DND-41 (cell line): ENCODE measurements around the gene TTYH2.

ENCODE experiments used
- ATAC-seq: fragments of 200-7000 bp; cut with Tn5 transposase; 3 replicates; pipeline ENCODE4 v1.9.1; 2021; ENCODE audit warnings: low read depth; ENCODE audit not compliant: insufficient read depth
- DNase-seq: peaks from one replicate; pipeline ENCODE4 v3.0.0-alpha.2; 2020
- H2AFZ ChIP-seq: 2 replicates; pipeline ENCODE4 v1.6.0; 2012; ENCODE audit warnings: low read depth, low read length
- H3K27ac ChIP-seq: 2 replicates; pipeline ENCODE4 v1.5.1; 2012; ENCODE audit warnings: low read length, inconsistent platforms
- H3K27me3 ChIP-seq: fragments of 200-600 bp; sonication (generic); 2 replicates; pipeline ENCODE4 v1.6.0; 2012; ENCODE audit warnings: low read length, mild to moderate bottlenecking, inconsistent platforms; ENCODE audit not compliant: insufficient read depth, poor library complexity
- H3K36me3 ChIP-seq: 2 replicates; pipeline ENCODE4 v1.5.1; 2012; ENCODE audit warnings: low read length, inconsistent platforms; ENCODE audit not compliant: insufficient read depth
- H3K4me1 ChIP-seq: 2 replicates; pipeline ENCODE4 v1.5.1; 2012; ENCODE audit warnings: mild to moderate bottlenecking, low read length; ENCODE audit not compliant: insufficient read depth
- H3K4me2 ChIP-seq: 2 replicates; pipeline ENCODE4 v1.6.0; 2012; ENCODE audit warnings: mild to moderate bottlenecking, moderate library complexity, low read length, inconsistent platforms; ENCODE audit not compliant: insufficient read depth
- H3K4me3 ChIP-seq, 2 experiments: fragments of 200-600 bp in 1 of 2; shearing (Covaris generic) in 1 of 2; 2 replicates each; pipeline ENCODE4 v1.5.1; 2012 to 2016; ENCODE audit warnings: inconsistent platforms in 2 of 2, low read length in 2 of 2, mild to moderate bottlenecking in 2 of 2, low read depth in 1 of 2, moderate library complexity in 1 of 2
- H3K79me2 ChIP-seq: 2 replicates; pipeline ENCODE4 v1.6.0; 2012; ENCODE audit warnings: low read length, inconsistent platforms; ENCODE audit not compliant: insufficient read depth
- H3K9ac ChIP-seq: 2 replicates; pipeline ENCODE4 v1.6.0; 2012; ENCODE audit warnings: low read depth, mild to moderate bottlenecking, inconsistent platforms, low read length, moderate library complexity
- H3K9me3 ChIP-seq: 2 replicates; pipeline ENCODE4 v1.5.1; 2012; ENCODE audit warnings: low read length, moderate library complexity, mild to moderate bottlenecking, inconsistent platforms; ENCODE audit not compliant: insufficient read depth, severe bottlenecking
- H4K20me1 ChIP-seq: 2 replicates; pipeline ENCODE4 v1.6.0; 2012; ENCODE audit warnings: low read length; ENCODE audit not compliant: insufficient read depth
- CTCF ChIP-seq: IDR thresholded peaks from 2 replicates; pipeline ENCODE4 v1.5.1; 2012; ENCODE audit warnings: borderline replicate concordance, low read length, moderate library complexity, mild to moderate bottlenecking; ENCODE audit not compliant: poor library complexity, severe bottlenecking; ENCODE audit errors: extremely low read depth
- EZH2 ChIP-seq: IDR thresholded peaks from 3 replicates; pipeline ENCODE4 v1.6.1; 2012; ENCODE audit warnings: borderline replicate concordance, low read depth, mild to moderate bottlenecking, moderate library complexity, low read length, inconsistent platforms; ENCODE audit not compliant: severe bottlenecking

The TTYH2 gene

GRCh38 chr17:74270333-74270732, 57.0 kb downstream of the TTYH2 start:
- Histone ChIP-seq H3K27me3 (peaks cover 16% of the 10 kb centered on the region), H3K9me3 (no peaks in the 10 kb centered on the region), H3K9ac (no peak overlapping the region)

DNA sequence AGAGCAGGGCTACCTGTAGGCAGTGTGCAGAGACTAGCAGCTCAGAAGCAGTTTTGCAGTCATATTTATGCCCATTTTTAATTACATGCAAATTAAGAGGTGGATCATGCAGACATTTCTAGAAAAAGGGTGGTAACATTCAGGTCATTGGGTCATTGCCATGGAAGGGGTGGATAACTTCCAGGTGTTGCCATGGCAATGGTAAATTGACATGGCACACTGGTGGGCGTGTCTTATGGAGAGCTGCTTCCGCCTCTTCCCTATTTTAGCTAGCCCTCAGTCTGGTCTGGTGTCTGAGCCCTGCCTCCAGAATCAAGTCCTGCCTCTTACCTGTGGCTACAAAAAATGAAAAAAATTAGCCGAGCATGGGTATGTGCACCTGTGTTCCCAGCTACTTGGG, 57.9 kb downstream of the TTYH2 start:
- no peaks in the 10 kb centered on the region for H3K9me3 ChIP-seq
- H3K27me3 ChIP-seq, result peaks cover 16% of the 10 kb centered on the region
- no peaks in the 10 kb centered on the region for H3K4me1 ChIP-seq
- DNase-seq (no peak), ATAC-seq (no peak)
- no peaks in the 10 kb centered on the region for H3K79me2 ChIP-seq
- no peak for TF ChIP-seq CTCF
- TF ChIP-seq EZH2, result no peak
- no peaks in the 10 kb centered on the region for H3K36me3 ChIP-seq
- H3K9ac ChIP-seq, result no peak overlapping the region
- H3K27ac ChIP-seq, result no peak overlapping the region
- H3K4me3 ChIP-seq, result no peak overlapping the region
- H3K4me2 ChIP-seq, result no peak overlapping the region
- H2AFZ ChIP-seq, result no peak overlapping the region
- H4K20me1 ChIP-seq, result no peaks in the 10 kb centered on the region

More at GRCh38 chr17:74270333-74270732, 57.0 kb downstream of the TTYH2 start:
- DNase-seq, result no peak
- Histone ChIP-seq H3K27ac (no peak overlapping the region), H4K20me1 (no peaks in the 10 kb centered on the region), H3K4me3 (no peak overlapping the region), H3K36me3 (no peaks in the 10 kb centered on the region), H2AFZ (no peak overlapping the region), H3K79me2 (no peaks in the 10 kb centered on the region), H3K4me2 (no peak overlapping the region), H3K4me1 (no peaks in the 10 kb centered on the region)
- ATAC-seq, result no peak
- TF ChIP-seq CTCF (no peak), EZH2 (no peak)

- Histone ChIP-seq H3K4me2 (no peak overlapping the region), H3K9me3 (no peaks in the 10 kb centered on the region), H3K4me3 (no peak overlapping the region), H3K9ac (no peak overlapping the region), H2AFZ (no peak overlapping the region), H4K20me1 (no peaks in the 10 kb centered on the region), H3K4me1 (no peaks in the 10 kb centered on the region), H3K36me3 (no peaks in the 10 kb centered on the region), H3K27ac (no peak overlapping the region), H3K27me3 (peaks cover 16% of the 10 kb centered on the region), H3K79me2 (no peaks in the 10 kb centered on the region)
- ATAC-seq (no peak), DNase-seq (no peak)
- TF ChIP-seq EZH2 (no peak), CTCF (no peak)
These were observed 58.7 kb downstream of the TTYH2 start for GRCh38 chr17:74271901-74272561.
